Measurements from ENCODE around the gene PISD.

Gene PISD

GRCh38 chr22:31621507-31622124 lies 40.4 kb downstream of the PISD start:
- peaks cover 39% of the 10 kb centered on the region for H3K36me3 ChIP-seq (ENCODE audit: insufficient read depth, low read depth, low read length)
- no peak overlapping the region for H3K27ac ChIP-seq (ENCODE audit: low read length)
- H3K4me1 ChIP-seq (ENCODE audit: insufficient read depth, low read length) = peaks cover 22% of the 10 kb centered on the region
- H3K9me3 ChIP-seq (ENCODE audit: insufficient read depth, low read depth, low read length) = no peaks in the 10 kb centered on the region
- H3K9ac ChIP-seq (ENCODE audit: low read depth, low read length) = no peak overlapping the region
- H3K4me3 ChIP-seq (ENCODE audit: low read length) = no peak overlapping the region
- no peaks in the 10 kb centered on the region for H3K27me3 ChIP-seq (ENCODE audit: insufficient read depth, low read length)

GRCh38 chr22:31620756-31621480 lies 41.1 kb downstream of the PISD start:
- H3K9ac ChIP-seq (ENCODE audit: low read depth, low read length) = no peak overlapping the region
- peaks cover 15% of the 10 kb centered on the region for H3K4me1 ChIP-seq (ENCODE audit: insufficient read depth, low read length)
- peaks cover 39% of the 10 kb centered on the region for H3K36me3 ChIP-seq (ENCODE audit: insufficient read depth, low read depth, low read length)
- no peaks in the 10 kb centered on the region for H3K27me3 ChIP-seq (ENCODE audit: insufficient read depth, low read length)
- H3K9me3 ChIP-seq (ENCODE audit: insufficient read depth, low read depth, low read length) = no peaks in the 10 kb centered on the region
- H3K4me3 ChIP-seq (ENCODE audit: low read length) = no peak overlapping the region
- no peak overlapping the region for H3K27ac ChIP-seq (ENCODE audit: low read length)

DNA sequence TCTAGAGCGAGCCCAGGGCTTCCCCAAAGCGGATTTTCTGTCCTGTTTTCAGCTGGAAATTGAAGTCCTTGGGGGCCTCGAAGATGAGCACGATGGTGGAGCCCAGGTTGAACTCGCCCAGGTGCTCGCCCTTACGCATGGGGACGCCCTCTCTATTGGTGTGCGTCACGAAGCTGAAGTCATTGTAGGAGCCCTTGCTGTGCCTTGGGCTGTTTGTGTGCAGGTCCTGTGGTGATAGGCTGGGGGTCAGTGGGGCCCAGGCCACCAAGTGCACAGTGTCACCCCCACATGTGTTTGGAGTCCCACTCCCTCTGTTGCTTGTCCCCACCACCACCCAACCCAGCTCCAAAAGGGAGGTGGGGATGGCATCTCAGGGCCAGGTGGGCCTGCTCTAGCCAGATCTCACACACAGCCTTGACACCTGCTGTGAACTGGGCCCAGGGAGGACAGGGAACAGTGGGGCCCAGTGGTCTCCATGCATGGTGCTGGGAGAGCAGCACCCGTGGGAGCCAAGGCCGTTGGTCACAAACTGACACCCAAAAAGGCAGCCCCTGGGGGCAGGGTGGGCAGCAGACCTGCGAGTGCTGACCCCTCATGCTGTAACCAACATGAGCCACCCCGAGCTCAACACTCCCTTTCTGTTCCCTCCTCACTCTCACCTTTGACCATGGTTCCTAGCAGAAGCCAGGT lies 42.3 kb downstream of the PISD start:
- Histone ChIP-seq H3K9me3 (ENCODE audit: insufficient read depth, low read depth, low read length) (no peaks in the 10 kb centered on the region), H3K27me3 (ENCODE audit: insufficient read depth, low read length) (no peaks in the 10 kb centered on the region), H3K4me1 (ENCODE audit: insufficient read depth, low read length) (peaks cover 6% of the 10 kb centered on the region; the same call in 1 of the 2 replicates), H3K4me3 (ENCODE audit: low read length) (no peak overlapping the region), H3K27ac (ENCODE audit: low read length) (no peak overlapping the region), H3K9ac (ENCODE audit: low read depth, low read length) (no peak overlapping the region), H3K36me3 (ENCODE audit: insufficient read depth, low read depth, low read length) (peaks cover 39% of the 10 kb centered on the region)

- no peaks in the 10 kb centered on the region for H3K4me1 ChIP-seq (ENCODE audit: insufficient read depth, low read length)
- H3K9ac ChIP-seq (ENCODE audit: low read depth, low read length) = no peak overlapping the region
- H3K36me3 ChIP-seq (ENCODE audit: insufficient read depth, low read depth, low read length) = peaks cover 39% of the 10 kb centered on the region
- H3K27me3 ChIP-seq (ENCODE audit: insufficient read depth, low read length) = no peaks in the 10 kb centered on the region
- no peak overlapping the region for H3K4me3 ChIP-seq (ENCODE audit: low read length)
- H3K27ac ChIP-seq (ENCODE audit: low read length) = no peak overlapping the region
- H3K9me3 ChIP-seq (ENCODE audit: insufficient read depth, low read depth, low read length) = no peaks in the 10 kb centered on the region
Observed at GRCh38 chr22:31618471-31619176, 43.4 kb downstream of the PISD start.

GRCh38 chr22:31618057-31618456 lies 44.0 kb downstream of the PISD start:
- Histone ChIP-seq H3K9me3 (ENCODE audit: insufficient read depth, low read depth, low read length) (no peaks in the 10 kb centered on the region), H3K36me3 (ENCODE audit: insufficient read depth, low read depth, low read length) (peaks cover 39% of the 10 kb centered on the region), H3K4me3 (ENCODE audit: low read length) (no peak overlapping the region), H3K27me3 (ENCODE audit: insufficient read depth, low read length) (no peaks in the 10 kb centered on the region), H3K9ac (ENCODE audit: low read depth, low read length) (no peak overlapping the region), H3K4me1 (ENCODE audit: insufficient read depth, low read length) (no peaks in the 10 kb centered on the region), H3K27ac (ENCODE audit: low read length) (no peak overlapping the region)

DNA sequence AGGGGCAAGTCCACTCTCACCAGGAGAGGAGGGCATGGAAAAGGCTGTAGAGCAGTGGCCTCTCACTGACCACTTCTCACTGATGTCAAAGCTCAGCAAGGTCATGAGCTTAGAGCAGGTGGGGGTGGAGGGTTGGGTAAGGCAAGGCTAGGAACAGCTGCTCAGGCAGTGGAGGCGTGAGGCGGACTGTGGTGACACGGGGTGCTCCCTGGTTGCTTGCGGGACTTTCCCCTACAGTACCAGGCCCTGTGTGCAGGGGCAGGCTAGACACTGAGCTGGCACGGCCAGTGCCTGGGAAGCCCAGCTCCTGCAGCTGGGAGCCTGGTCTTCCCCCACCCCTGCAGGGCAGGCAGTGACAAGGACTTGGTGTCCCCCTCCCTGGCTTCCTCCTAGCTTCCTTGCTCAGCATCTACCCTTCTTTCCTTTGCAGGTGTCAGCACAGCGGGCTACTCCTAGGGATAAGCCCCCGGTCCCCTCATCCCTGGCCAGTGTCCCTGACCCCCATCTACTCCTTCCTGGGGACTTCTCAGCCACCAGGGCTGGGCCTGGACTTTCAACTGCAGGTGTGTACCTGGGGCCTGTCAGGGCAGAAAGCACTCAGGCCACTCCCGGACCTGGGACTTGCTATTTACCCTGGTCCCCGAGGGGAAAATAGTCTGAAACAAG lies 45.6 kb downstream of the PISD start:
- no peaks in the 10 kb centered on the region for H3K4me1 ChIP-seq (ENCODE audit: insufficient read depth, low read length)
- H3K36me3 ChIP-seq (ENCODE audit: insufficient read depth, low read depth, low read length) = peaks cover 33% of the 10 kb centered on the region
- no peak overlapping the region for H3K9ac ChIP-seq (ENCODE audit: low read depth, low read length)
- H3K27me3 ChIP-seq (ENCODE audit: insufficient read depth, low read length) = no peaks in the 10 kb centered on the region
- no peak overlapping the region for H3K4me3 ChIP-seq (ENCODE audit: low read length)
- no peak overlapping the region for H3K27ac ChIP-seq (ENCODE audit: low read length)
- H3K9me3 ChIP-seq (ENCODE audit: insufficient read depth, low read depth, low read length) = no peaks in the 10 kb centered on the region

- Histone ChIP-seq H3K27ac (ENCODE audit: low read length) (no peak overlapping the region), H3K27me3 (ENCODE audit: insufficient read depth, low read length) (no peaks in the 10 kb centered on the region), H3K36me3 (ENCODE audit: insufficient read depth, low read depth, low read length) (peaks cover 28% of the 10 kb centered on the region), H3K4me3 (ENCODE audit: low read length) (no peak overlapping the region), H3K9me3 (ENCODE audit: insufficient read depth, low read depth, low read length) (no peaks in the 10 kb centered on the region), H3K9ac (ENCODE audit: low read depth, low read length) (no peak overlapping the region), H3K4me1 (ENCODE audit: insufficient read depth, low read length) (no peaks in the 10 kb centered on the region)
Observed at GRCh38 chr22:31615940-31616314, 46.1 kb downstream of the PISD start.

GRCh38 chr22:31615491-31615860 lies 46.5 kb downstream of the PISD start:
- Histone ChIP-seq H3K4me3 (ENCODE audit: low read length) (no peak overlapping the region), H3K9me3 (ENCODE audit: insufficient read depth, low read depth, low read length) (no peaks in the 10 kb centered on the region), H3K9ac (ENCODE audit: low read depth, low read length) (no peak overlapping the region), H3K27ac (ENCODE audit: low read length) (no peak overlapping the region), H3K4me1 (ENCODE audit: insufficient read depth, low read length) (no peaks in the 10 kb centered on the region), H3K27me3 (ENCODE audit: insufficient read depth, low read length) (no peaks in the 10 kb centered on the region), H3K36me3 (ENCODE audit: insufficient read depth, low read depth, low read length) (peaks cover 24% of the 10 kb centered on the region)

DNA sequence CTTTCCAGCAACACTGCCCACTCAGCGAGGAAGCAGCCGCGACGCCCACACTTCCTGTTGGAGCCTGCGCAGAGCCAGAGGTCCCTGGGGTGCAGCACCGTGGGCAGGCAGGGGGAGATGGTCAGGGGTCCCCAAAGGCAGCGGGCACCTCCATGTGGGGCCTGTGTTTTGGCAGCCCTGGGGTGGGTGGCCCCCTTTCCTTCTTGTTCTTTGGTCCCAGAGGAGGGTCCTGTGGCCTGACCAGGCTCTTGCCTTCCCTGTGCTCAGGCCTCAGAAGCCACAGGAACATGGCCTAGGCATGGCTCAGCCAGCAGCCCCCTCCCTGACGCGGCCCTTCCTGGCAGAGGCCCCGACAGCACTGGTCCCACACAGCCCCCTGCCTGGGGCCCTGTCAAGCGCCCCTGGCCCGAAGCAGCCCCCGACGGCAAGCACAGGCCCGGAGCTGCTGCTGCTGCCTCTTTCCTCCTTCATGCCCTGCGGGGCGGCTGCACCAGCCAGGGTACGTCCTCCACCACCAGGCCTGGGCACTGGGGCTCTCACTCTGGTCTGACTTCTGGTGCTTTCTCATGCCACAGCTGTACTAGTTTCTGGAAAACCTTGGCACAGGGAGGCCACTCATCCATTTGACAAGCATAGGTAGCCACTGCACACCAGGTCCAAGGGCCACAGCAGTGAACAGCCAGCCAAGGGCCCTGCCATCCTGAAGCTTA lies 47.1 kb downstream of the PISD start:
- Histone ChIP-seq H3K27ac (ENCODE audit: low read length) (no peak overlapping the region), H3K27me3 (ENCODE audit: insufficient read depth, low read length) (no peaks in the 10 kb centered on the region), H3K4me1 (ENCODE audit: insufficient read depth, low read length) (no peaks in the 10 kb centered on the region), H3K9me3 (ENCODE audit: insufficient read depth, low read depth, low read length) (no peaks in the 10 kb centered on the region), H3K36me3 (ENCODE audit: insufficient read depth, low read depth, low read length) (peaks cover 19% of the 10 kb centered on the region), H3K9ac (ENCODE audit: low read depth, low read length) (no peak overlapping the region), H3K4me3 (ENCODE audit: low read length) (no peak overlapping the region)

DNA sequence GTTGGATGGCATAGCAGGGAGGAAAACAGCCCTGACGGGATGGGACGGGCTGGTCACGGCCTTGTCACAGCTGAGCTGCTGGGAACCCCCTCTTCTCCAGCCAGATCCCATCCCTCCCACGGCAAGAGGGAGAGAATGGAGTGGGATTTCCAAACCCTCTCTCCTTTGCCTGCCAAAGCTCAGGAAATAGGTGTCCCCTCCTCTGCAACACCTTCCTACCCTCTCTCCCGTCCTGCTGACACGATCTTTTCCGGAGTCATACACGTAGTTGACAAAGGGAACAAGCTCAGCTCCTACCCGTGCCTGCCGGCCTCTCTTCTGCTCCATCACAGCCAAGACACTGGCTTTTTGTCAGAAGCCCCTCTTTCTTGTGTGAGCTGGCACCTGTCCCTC lies 48.1 kb downstream of the PISD start:
- no peak overlapping the region for H3K9ac ChIP-seq (ENCODE audit: low read depth, low read length)
- H3K4me3 ChIP-seq (ENCODE audit: low read length) = no peak overlapping the region
- H3K27ac ChIP-seq (ENCODE audit: low read length) = no peak overlapping the region
- H3K36me3 ChIP-seq (ENCODE audit: insufficient read depth, low read depth, low read length) = peaks cover 8% of the 10 kb centered on the region
- no peaks in the 10 kb centered on the region for H3K9me3 ChIP-seq (ENCODE audit: insufficient read depth, low read depth, low read length)
- H3K27me3 ChIP-seq (ENCODE audit: insufficient read depth, low read length) = no peaks in the 10 kb centered on the region
- no peaks in the 10 kb centered on the region for H3K4me1 ChIP-seq (ENCODE audit: insufficient read depth, low read length)
